Stimulated activated CD4-positive, alpha-beta T cell treated with anti-CD3 and anti-CD28 coated beads, Interleukin-12 subunit alpha, Interleukin-12 subunit beta, amount 100 ng/mL, for 4 hours (primary cell): ENCODE measurements around the gene AMPD3.

Experiments used
- DNase-seq: peaks from one replicate; pipeline ENCODE4 v3.0.0-alpha.2; 2020

Gene AMPD3

DNA sequence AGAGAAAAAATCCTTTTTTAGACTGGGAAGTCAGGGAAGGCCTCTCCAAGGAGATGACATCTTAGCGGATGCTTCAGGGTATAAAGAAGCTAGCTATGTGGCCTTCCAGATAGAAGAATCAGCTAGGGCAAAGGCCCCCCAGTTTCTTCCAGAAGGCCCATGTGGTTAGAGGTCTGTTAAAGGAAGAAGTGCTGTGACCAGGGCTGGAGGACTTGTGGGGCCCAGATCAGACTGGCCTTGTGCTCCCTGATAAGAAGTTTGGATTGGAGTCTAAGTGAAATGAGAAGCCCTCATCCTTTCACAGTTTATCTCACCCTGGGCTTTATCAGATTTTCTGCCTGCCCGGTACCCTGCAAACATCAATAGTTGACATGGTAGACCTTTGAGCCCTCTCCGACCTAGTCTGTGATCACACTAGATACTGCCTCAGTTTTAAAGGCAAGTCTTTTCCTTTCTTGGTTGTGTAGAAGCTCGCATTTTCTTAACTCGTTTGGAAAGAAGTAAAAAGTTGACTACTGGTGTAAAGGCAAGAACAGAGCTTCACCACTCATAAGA lies 7.8 kb downstream of the AMPD3 start:
- DNase-seq: no peak

DNA sequence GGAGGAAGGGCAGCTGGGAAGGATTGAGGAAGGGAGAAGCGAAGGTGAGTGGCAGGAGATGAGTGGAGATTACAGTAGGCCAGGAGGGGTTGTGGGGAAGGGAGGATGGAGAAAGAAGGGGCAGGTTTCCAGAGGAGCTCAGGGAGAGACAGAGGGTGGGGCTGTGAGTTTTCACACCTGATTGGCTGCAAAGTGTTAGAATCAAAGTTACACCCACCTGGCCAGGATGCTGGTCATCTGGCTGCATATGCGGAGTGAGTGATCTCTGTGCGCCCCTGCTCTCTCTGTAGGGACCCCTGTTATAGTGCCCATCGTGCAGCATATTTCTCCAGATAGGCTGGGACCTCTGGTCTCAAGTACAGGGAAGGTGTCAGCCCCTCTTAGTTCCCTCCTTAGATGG lies 18.3 kb downstream of the AMPD3 start:
- DNase-seq: no peak

DNA sequence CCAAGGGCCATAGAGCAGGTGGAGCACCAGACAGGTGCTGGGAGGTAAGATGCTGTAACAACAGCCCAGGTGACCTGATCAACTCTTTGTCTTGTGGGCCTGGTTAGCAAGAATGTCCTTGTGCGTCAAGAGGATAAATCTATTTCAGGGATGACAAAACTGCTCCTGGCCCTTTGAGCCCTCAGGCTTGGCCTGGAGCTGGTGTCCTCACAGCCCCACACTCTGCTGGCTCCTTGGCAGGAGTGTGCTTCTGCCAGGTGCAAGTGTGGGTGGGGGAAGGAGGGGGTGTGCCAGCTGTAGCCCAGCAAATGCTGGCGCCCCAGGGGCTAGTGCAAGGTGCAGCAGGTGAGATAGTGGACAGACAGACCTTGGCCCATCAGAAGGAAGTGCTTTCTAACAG lies 19.5 kb downstream of the AMPD3 start:
- DNase-seq: no peak

DNA sequence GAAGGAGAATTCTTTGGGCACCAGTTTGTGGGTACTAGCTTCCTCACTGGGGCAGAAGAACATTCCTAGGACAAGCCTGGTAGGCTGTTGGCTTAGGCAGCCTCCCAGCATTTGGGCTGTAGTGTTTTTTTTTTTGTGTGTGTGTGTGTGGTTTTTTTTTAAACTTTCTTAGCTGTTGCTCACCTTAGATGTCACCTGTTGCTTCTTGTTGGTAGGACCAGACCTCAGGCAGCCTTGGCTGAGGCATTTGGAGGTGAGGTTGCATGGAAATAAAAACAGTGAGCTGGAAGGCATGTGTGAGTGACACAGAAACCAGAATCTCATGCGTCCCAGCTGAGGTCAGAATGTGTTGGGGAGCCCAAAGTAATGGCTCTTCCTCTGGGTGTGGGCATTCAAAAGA lies 21.3 kb downstream of the AMPD3 start:
- DNase-seq: no peak

DNA sequence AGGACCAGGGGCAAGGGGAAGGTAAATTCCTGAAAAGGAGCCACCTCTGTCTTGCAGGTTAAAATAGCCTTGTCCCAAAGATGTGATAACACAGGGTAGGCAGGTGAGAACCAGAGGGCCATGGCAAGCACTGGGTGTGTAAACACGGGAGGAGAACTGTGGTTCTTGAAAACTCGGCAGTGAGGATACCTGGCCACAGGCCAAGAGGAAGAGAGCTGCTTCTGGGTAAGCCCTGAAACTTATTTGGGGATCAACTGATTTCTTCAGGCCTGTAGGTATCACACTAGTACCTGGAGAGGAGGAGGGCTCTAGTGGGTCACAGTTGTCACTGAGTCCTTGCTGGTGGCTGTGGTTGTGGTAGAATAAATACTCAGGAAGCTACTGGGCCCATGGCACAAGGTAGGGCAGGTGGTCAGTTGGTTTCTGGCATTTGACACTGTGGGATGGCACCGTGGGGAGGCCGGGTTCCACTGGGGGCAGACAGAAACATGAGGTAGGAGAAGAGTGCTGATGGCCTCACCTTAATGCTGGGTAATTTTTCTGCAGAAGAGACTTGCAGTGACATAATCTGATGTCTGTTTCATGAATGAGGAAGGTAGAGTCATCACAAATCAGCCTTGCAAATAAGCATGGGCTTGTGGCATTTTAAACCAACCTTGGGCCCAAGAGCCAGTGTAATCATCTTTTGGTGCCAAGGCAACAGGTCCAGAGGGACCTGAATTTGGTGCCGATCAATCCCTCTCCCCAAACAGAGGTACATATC lies 22.0 kb downstream of the AMPD3 start:
- no peak for DNase-seq

DNA sequence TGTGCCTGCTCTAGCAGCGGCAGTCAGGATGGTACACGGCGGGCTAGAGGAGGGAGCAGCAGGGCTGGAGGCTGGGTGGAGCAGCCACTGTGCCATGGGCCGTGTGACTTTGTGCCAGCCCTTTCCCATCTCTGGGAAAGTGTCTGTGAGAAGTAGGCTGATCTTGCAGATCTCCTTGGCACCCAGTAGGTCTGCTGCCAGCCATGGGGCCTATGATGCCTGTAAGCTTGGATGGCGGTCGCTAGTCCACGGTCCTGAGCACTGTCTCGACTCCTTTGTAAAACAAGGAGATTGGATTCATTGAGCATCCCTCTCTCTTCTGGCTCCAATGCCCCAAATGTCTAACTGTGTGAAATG lies 22.6 kb downstream of the AMPD3 start:
- DNase-seq: no peak

DNA sequence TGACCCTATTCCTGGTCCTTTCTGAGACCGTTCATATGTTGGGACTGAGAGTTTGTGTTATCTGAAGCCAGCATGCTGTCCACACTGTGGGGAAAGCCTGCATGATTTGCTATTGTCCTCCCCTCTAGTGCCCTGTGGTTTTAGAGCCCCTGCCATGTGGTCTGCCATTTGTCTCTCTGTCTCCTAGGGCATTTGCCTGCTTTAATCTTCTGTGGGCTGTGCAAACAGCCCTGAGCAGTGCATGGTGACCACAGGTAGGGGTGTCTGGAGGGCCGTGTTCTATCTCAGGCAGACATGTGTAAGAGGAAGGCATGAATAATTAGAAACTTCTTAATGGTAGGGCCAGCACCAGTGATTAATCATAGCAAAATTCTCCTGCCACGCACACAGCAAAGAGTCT lies 23.0 kb downstream of the AMPD3 start:
- no peak for DNase-seq

DNA sequence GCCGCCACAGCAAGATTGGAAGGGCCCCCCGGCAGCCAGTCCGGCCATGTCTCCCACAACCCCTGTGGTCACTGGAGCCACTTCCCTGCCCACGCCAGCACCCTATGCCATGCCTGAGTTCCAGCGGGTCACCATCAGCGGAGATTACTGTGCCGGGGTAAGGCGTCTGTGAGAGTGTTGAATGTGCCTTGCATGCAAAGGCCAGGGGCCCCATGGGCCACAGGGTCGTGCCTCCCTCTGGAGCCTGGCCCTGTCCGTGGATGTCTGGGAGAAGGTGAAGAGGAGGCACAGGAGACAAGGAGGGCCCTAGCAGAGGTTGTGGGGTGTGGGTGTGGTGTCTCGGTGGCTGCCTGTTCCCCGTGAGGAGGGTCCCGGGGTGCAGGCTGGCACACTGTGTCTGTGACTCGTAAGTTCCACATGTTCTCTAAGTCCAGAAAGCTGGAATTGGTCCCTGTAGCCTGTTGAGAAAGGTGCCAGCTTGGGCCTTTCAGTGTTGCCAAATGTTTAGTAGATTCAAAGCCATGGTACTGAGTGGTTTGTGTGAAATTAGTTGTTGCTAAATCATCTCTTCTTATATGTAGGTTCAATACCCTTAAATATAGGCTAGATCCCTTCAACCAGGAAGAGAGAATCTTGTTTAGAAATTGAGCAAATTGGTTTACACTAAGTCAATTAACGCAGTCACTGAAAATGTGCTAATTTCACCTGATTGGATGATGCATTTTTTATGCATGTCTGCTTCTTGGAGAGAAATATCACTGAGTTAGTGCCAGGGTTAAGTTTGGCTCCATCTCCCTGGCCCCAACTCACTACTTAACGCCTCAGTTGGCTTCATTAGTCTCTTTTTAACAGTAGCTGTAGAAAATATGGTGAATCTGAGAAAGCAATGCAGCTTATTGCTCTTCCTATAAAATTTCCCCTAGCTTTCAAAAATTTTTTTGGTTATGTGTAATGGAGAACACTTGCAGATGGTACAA lies 23.8 kb downstream of the AMPD3 start:
- no peak for DNase-seq

DNA sequence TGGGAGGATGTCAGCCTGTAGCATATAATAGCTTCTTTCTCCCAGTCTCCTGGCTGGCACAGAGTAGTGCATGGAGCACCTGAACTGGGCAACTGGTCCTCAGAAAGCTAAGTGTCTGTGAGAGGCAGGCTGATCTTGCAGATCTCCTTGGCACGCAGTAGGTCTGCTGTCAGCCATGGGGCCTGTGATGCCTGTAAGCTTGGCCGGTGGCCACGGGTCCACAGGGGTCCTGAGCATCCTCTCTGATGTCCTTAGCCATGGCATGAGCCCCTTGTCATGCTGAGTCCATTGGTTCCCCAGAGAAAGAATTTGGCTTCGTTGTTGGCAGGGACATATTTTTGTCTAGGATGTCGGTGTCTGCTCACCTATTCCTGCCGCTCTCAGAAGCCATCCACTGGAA lies 25.0 kb downstream of the AMPD3 start:
- DNase-seq: no peak

DNA sequence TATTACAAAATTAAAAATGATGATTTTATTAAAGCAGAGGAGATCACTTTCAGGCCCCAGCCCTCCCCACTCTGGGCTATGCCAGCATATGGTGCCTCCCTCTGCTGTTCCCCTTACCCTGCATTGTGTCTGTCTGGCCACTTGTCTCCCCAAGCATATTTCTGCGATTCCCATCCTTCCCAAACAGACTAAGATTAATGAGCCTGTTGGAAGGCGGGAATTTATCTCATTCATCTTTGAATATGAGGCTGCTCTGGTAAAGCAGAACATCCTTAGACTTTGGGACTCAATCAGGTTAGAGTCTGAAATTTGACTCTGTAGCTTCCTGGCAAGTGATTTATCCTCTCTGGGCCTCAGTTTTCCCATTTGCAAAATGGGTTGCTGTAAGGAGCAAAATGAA lies 25.7 kb downstream of the AMPD3 start:
- no peak for DNase-seq

DNA sequence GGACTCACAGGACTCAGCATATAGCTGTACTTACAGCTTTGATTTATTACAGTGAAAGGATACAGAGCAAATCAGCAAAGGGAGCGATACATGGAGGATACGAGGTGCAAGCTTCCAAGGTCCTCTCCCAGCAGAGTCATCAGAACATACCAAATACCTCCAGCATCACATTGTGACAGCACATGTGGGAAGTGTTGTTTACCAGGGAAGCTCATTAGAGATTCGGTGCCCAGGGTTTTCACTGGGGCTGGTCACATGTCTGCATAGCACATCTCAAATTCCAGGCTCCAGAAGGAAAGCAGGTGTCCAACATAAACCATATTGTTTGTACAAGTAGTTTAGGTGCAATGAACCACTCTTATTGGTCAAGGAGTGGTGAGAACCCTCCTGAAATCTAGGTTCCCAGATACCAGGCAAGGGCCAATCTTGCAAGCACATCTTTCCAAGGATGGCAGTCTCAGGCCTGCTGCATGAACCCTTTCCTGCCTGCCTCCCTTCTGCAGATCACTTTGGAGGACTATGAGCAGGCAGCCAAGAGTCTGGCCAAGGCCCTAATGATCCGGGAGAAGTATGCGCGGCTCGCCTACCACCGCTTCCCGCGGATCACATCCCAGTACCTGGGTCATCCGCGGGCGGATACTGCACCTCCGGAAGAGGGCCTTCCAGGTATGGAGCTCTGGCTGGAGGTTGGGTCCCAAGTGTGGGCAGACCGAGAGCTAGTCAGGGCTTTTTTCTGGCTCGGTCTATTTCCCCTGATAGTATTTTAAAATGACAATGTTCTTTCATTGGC lies 26.7 kb downstream of the AMPD3 start:
- no peak for DNase-seq

DNA sequence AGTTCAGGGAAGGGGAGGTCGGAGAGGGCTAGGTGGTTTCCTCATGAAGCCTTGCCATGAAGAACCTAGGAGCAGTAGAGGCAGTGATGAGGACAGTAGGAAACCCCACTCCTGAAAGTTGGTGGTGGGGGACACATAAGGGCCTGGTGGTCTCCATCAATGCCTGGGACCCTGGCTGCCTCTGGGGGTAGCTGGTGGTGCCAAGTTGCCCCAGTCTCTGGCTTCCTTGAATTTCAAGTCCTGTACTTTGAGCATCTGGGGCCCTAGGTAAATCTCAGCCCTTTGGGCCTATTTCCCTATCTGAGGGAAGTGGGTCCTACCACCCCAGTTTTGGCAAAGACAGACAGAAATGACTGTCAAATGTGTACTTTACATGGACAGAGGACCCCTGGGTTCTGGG lies 28.1 kb downstream of the AMPD3 start:
- DNase-seq: no peak

DNA sequence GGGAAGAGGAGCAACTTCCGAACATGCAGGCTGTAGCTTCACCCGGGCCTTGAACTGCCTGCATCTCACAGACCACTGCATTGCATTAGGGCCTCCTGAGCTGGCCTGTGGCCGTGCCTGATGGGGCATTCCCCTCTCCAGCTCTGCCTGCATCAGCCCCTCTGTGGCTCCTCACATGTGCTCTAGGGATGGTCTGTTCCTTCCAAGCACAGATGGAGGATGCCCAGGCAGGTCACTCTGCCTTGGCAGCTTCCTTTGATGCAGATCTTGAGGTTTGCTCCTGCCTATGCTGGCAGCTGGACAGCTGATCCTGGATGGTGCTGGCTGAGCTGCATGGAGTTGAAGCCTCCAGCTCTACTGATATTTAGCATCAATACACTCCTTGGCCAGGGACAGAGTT lies 28.5 kb downstream of the AMPD3 start:
- DNase-seq: no peak

DNA sequence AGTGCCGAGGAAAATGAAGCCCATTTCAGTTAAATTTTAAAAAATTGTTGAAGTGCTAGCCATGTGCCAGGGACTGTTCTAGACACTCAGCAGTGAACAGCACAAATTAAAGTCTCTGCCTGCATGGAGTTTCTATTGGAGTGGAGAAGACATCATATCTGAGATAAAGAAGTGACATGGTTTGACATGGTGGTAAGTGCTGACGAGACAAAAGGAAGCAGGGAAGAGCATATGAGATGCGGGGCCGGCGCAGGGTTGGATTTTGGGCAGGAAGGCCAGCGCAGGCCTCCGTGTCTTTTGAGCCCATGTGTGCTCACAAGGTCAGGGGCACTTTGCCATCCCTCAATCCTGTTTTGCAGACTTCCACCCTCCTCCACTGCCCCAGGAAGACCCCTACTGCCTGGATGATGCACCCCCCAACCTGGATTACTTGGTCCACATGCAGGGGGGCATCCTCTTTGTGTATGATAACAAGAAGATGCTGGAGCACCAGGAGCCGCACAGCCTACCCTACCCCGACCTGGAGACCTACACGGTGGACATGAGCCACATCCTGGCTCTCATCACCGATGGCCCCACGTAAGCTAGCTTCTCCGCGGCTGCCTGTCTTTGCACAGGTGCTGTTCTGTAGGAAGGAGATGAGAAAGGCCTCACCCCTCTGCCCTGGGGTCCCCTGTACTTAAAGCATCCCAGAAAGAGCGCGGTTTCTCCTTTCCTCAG lies 29.6 kb downstream of the AMPD3 start:
- no peak for DNase-seq

DNA sequence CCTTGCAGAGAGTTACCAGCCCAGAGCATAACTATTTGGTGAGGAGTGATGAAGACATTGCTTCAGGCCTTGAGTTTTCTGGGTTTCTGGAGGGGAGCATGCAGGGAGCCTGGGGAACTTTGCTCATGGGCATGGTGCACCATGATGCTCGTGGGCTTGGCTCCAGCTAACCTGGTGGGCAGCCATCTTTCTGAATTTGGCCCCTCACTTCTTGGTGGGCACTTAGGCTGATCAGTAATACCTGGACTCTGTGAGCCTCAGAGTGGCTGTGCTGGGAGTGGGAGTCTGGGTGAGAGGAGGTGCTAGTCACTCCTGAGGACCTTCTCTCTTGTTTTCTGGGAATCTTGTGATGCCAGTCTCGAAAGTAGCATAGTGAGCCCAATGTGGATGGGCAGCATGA lies 30.6 kb downstream of the AMPD3 start:
- DNase-seq: no peak

DNA sequence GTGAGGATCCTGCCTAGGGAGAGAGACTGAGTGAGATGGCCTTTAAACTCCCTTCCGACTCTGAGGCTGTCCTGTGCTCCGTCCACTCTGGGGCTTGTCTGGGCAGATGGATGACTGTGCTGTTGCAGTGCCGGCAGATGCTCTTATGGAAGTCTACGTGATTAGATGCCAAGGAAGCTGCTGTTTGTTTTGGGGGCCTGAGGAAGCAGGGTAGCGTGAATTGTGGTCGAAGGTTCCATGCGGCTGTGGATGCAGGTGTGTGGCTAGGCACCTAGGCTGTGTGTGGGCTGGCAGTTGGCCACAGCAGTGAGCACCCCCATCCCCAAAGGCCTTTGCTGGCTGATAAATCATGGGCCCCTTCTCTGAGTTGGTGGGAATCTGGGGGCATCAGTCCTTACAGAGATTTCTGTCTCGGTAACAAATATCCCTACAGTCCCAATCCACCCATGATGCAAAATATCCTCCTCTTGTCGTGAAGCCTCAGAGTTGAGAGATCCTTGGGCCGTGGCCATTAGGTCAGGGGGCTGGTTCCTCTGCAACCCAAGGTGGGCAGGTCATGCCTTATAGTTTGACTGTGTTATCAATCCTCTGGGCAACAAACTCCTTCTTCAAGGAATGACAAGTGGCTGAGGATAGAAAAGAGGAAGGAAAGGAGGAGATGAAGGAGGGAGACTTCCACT lies 31.2 kb downstream of the AMPD3 start:
- no peak for DNase-seq

DNA sequence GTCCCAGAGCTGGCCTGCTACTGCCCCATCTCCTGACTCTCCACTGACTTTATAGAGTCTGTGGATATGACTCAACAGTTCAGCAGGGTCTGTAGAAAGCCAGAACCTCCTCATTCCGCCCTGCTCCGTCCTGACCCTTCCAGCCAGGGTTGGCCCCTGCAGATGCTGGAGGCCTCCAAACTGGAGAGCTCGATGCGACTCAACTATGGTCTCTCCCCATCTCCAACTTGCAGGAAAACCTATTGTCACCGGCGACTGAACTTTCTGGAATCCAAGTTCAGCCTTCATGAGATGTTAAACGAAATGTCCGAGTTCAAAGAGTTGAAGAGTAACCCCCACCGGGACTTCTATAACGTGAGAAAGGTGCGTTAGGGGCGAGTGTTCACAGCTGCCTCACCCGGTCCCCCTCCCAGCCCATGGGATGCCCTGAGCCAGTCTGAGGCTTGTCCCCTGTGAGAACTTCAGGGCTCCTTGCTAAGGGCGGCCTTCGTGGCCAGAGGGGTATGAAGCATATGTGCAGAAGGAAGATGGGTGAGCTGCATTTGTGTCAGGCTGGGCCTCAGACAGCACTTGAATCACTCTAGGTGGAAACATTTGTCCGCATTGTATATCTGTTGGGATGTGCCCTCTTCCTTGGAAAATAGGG lies 32.1 kb downstream of the AMPD3 start:
- DNase-seq: no peak

DNA sequence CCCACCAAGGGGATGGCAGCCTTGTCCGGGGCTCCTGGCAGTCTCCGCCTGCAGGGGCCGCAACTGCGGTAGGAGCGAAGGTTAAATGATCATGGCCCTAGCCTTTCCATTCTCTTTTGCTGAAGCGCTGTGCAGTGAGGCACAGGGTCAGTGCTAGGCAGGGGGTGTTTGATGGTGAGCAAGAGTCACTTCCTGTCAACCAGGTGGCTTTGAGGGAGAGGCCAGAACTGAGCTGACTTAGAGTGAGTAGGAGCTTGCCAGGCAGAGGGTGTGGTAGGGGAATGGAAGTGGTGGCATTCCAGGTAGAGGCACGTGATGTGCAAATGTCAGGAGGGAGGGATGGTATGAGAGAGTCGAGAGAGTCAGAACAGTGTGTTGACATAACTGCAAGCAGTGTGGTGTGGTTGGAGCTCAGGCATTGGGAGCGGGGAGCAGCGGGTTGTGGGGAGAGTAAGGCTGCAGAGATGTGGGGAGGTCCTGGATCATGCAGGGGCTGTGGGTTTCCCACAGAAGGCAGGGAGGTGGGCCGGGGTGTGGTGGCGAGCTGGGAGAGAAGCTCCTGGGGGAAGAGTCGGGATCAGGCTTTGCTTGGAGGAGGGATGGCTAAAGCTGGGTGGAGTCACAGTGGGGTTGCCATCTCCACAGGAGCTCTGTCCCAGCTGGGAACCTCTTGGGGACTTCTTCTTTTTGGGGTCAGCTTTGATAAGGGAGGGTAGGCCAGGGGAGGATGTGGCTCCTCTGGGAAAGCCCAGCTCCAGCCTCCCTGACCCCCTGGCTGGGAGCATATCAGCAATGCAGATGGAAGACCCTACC lies 33.3 kb downstream of the AMPD3 start:
- no peak for DNase-seq

DNA sequence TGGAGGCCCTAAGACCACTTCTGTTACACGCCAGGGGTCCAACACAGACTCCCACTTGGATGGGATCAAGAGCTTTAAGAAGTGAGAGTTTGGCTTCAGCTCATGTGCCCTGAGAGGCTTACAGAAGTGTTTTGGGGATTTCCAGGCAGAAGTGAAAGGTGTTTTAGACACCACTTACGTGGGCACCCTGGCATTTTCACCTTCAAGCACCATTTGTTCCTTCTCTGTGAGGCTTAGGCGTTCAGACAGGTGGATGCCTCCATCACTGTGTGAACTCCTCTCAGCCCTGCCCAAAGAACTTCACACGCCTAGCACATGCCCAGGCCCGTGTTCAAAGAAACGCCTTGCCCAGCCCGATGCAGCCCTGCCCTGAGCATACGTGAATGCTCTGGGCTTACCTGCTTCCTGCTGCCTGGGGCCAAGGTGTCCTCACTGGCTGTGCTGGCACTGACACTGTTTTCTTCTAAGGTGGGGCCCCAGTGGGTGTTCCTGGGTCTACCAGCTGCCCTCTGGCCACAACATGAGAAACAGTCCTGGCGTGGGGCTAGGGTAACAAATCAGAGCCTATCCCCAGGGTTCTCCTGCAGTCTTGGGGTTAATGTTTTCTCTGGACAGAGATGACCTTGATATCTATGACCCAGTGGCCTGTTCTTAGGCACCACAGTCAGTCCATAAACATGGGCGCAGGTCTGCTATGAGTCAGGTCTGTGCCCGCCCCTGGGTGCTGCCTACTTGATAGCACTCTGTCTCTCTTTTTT lies 34.0 kb downstream of the AMPD3 start:
- DNase-seq: no peak

DNA sequence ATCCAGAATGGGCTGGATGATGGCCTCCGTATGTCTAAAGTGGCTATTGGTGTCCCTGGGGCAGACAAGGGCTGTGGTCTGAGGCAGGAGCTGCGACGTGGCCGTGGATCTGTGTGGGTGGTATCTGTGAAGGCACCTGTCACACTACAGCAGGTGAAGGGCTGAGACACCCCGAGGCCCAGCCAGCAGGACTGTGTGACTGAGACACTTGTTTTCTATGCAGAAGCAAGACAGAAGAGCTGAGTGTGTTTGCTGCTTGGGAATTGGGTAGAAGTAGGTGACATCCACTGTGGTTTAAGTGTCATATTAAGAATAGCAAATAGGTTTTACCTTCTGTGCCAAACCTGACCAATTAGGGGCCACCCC lies 35.0 kb downstream of the AMPD3 start:
- DNase-seq: no peak
